GF-D8 (cell line): ENCODE results near the gene COL25A1.
"Not testable (repeated sequence)": the region's sequence is repeated elsewhere in the genome, so short reads cannot be mapped to it uniquely, and the experiment has no call there.

Source experiments
- DNase-seq: peaks from one replicate; lab custom pipeline; 2025; lab: John Stamatoyannopoulos, UW

Gene COL25A1

DNA sequence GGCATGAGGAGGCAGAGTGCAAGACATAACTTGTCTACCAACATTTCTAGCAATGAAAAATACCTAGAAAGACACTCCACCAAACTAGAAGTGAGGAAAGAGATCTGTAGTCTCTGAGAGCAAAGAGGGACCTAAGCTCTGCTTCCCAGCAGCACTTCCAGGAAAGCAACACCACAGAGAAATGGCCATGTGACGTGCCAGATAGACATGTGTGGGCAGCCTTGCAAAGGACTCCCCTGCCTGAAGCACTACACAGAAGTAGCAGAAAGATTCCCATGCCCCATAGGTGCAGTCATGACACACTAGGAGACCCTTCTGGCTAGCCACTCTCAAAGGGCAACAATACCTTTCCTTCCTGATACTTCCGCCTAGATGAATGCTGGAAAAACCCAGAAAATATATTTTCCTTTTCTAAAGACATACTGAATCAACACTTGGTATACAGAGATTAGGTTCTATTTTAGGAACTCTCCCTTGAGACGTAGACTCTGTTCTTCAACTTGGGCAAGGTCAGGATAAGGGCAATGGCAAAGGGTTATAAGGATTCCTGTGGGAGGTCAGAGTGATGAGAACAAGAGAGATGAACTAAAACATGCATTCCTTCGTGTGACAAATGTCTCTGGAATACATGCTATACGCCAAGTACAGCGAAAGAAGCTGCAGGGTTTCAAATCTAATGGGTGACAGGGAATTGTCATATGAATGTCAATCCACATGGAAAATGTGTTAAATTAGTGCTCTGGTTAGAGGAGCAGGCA is 352.1 kb downstream of the COL25A1 start:
- DNase-seq = no peak

DNA sequence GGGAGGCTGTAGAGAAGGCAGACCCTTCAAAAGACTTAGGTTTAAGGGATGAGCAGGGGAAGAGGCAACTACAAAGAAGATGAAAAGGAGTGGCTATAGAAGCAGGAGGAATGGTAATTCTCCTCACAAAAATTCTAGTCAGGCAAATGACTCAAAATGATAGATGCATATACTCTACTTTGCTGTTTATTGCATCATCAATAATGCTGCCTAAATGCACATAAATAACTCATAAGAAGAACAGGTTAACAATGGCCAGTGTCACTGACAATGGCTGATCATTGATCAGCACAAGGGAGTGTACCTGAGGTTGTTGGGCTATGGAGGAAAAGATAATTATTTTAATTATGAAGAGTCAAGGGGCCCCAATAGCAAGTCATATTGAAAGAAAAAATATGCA is 354.9 kb downstream of the COL25A1 start:
- no peak for DNase-seq

DNA sequence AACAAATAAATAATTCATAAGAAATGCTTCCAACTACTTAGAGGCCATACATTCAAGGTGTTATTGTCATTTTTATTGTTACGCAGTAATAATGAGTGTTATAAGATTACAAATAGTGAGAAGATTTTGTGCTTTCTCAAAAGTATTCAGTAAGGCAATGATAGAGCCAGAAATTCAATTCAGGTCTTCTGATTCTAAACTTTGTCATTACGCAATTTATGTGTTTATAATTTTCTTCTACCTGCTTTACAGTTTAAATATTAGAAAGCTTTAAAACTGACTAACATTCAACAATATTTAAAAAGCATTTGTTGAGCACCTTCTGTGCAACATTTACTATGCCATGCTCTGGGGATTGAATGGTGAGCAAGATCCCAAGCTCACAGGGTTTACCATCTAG is 356.2 kb downstream of the COL25A1 start:
- DNase-seq = no peak

DNA sequence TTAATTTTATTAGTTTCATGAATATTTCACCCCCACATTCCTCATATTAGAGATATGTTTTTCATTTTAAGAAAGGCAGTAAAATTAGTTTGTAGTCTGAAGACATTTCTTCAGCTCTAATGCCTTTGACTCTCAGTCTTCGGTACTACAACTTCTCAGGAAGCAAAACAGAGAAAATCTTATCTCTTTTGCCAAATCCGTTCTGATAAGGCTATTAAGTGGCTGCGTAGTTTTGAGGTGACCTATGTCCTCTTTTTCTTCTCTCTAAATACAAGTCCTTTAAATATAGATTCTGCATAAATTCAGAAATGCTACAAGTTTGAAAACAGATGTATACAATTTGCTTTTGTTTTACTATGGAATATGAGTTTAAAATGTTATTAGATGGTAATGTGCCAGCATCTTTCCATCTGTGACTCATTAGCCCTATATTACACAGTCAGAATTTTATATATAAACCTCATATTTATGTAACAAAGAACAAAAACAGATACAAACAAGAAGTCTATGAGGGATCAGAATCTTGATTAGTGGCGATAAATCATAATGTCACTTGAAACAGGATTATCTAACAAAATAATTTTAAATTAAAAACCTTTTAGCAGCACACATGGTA is 358.4 kb downstream of the COL25A1 start:
- DNase-seq = no peak

DNA sequence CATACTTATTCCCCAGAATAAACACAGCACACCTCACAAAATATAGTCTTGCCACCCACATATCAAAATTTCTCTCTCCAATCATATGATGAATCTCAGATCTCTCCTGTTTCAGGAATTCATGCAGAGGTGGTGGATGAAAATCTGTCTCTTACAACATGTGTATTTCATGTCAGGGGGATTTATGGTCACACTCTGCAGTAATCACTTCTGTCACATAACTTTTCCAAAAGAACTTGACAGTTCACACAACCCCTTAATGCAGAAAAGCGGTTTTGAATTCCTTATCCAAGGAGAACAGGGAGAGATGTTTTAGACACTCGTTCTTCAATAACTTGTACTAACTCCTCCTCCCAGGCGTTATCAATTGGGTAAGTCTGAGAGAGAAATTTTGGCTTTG is 359.1 kb downstream of the COL25A1 start:
- no peak for DNase-seq

DNA sequence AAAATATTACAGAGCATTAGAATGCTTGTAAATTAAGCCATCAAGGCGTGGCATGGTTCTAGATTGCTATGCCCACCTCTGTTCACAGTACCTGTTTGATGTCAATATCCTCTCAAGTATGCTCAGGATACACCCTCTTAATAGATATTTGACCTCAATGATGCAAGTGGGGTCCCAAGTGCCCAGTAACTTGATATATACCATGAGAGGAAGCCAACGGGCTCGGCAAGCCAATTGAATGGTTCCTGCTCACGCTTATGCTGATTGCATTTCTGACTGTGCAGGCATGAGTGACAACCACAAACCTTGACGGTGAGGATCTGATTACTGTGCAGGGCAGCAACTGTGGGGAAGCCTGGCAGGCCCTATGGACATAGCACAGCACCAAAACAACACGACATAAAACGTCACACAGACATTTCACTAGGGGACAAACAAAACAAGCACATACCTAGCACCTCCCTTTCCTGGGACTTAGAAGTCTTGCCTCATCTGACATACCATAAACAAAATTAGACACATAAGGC is 360.5 kb downstream of the COL25A1 start:
- DNase-seq = no peak

DNA sequence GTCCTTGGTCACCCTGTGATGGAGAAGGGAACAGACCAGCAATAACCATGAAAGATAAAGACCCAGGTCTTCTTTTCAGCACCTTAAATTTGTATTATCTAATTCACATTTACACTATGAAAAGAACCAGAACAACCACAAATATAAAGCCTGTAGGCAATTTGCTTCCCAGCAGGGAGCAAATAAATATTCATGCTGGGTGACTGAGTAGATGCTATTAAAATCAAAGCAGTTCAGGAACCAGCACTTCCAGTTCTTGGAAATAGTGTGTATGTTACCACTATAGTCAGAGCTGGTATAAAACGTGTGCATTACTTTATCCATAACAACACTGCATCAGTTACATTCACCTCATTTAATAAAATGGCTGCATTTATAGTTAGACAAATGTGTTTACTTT is 361.8 kb downstream of the COL25A1 start:
- no peak for DNase-seq

DNA sequence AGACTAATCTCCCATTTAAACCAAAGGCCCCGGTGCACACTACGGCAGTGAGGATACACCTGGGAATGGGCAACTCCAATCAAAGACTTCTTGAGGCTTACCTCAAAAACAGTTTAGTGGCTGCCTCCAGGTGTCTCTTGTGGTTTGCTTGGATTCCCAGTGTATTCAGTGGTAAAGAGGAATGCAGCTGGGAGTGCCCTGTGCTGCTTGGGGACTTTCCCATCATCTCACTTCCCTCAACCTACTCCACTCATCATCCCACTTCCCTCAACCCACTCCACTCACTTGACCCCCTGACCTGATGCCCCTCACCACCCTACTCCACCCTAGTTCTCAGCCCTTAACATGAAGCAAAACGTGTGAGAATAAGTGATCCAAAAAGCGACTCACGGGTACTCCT is 362.3 kb downstream of the COL25A1 start:
- DNase-seq = no peak

DNA sequence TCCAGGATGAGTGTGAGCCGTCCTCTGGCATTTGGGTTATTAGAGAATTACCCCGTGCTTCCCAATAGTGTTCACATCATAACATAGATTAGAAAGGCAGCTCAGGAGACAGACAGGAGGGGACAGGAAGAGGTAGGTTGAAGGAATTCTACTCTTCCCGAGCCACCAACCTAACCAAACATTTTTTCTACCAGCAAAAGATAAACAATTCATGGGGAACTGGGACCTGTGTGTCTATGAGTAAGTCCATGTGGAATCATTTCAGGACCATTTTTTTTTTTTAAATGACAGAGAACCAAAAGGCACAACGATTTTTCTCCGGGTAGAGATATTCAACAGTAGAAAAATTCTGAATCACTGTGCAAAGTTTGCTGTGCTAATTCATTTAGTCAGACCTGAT is 365.4 kb downstream of the COL25A1 start:
- no peak for DNase-seq

DNA sequence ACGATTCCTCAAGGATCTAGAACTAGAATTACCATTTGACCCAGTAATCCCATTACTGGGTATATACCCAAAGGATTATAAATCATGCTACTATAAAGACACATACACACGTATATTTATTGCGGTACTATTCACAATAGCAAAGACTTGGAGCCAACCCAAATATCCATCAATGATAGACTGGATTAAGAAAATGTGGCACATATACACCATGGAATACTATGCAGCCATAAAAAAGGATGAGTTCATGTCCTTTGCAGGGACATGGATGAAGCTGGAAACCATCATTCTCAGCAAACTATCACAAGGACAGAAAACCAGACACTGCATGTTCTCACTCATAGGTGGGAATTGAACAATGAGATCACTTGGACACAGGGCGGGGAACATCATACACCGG is 368.5 kb downstream of the COL25A1 start:
- not testable (repeated sequence) for DNase-seq

DNA sequence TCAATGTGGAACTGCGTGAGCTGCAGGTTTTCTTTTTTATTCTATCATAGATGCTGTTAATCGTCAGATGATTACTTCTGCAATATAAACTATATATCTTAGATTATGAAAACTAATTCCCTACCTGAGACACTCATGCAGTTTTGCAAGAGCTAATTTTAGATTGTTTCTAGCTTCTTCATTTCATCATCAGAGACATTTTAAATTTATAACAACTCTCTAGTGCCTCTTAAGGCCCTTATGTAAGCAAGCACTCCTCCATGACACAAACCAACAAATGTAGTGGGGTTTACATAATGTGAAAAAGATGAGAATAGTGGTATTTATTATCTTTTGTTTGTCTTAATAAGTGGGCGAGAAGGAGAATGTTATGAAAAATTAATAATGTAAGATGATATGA is 369.4 kb downstream of the COL25A1 start:
- no peak for DNase-seq

DNA sequence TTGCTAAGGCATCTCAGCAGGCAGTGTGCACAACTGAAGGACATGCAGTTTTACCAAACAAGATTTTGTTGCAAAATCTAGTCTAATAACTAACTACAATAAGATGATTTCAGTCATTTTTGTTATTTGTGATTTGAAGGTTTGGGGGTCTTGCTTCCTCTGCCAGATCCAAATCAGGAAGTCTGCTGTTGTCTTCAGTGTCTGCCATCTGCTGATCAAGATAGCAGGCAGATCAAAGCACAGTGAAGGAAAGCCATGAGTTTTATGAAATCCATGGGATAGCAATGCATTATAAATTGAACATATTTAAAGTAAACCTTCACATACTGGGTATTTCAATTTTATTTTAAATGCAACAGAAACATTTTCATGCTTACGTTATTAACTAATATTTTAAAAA is 370.5 kb downstream of the COL25A1 start:
- no peak for DNase-seq

DNA sequence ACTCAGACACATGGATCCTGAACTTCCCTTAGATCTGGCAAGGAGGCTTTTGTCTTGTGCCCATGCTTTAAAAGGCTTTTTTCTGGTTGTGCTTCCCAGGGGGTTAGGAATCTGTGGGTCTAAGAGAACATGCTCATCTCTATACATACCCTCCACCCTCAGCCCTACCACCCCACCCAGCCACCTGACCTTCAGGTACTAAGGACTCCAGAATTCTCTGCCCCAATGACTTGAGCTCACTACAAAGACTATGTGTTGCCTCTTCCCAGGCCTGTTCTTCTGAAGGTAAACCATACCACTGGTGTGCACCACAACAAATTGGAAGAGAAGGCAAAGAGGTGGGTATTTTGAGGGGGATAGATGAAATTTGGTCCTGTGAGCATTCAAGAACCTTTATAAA is 372.3 kb downstream of the COL25A1 start:
- DNase-seq = no peak

DNA sequence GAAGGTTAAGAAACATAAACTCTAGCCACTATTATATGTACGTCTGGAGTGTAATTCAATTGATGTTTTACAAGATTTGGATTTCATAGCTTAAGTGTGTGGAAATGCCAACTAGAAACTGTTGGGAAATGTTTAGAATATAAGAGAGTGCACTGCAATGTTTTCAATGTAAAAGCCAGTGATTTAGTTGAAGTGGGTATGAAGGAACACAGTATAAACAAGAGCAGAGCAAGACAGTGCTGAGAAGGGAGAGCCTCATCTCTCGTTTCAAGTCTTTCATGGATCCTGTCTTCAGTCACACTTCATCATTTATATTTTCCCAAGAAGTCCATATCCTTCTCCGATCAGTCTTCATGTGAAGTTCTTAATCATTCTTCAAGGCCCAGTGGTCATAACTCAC is 375.7 kb downstream of the COL25A1 start:
- DNase-seq = no peak

DNA sequence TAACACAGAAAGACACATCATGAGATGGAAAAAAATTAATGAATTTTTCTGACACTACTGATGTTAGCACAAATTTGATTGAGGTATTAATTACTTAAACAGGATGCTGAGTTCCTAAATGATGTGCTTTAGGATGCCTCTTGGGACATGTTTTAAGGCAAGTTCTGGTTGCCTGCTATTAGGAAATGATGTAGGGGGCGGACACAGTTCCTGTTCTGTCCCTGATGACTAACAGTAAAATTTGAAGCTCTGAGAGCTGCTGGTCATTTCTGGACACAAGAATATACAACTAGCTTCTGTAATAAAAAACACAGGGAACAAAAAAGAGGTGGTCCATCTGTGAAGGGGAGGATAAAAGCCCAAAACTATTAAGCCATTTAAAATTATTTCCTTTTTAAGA is 376.4 kb downstream of the COL25A1 start:
- no peak for DNase-seq

DNA sequence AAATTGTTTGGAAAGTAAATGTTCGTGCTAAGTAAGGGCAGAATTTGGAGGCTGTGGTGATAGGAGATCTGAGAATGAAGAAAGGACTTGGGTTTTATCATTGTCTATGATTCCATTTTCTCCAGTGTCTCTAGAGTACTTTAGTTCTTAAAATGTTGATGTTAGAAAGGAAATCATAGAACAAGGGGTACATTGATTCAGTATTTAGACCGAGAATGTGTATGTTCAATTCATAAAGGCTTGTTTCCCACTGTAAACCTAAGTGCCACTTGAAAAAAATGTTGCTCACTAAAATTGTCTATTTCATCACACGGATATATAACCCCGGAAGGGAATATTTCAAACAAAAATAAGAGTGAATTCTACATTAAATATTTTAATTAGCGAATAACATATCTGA is 380.3 kb downstream of the COL25A1 start:
- DNase-seq = no peak

DNA sequence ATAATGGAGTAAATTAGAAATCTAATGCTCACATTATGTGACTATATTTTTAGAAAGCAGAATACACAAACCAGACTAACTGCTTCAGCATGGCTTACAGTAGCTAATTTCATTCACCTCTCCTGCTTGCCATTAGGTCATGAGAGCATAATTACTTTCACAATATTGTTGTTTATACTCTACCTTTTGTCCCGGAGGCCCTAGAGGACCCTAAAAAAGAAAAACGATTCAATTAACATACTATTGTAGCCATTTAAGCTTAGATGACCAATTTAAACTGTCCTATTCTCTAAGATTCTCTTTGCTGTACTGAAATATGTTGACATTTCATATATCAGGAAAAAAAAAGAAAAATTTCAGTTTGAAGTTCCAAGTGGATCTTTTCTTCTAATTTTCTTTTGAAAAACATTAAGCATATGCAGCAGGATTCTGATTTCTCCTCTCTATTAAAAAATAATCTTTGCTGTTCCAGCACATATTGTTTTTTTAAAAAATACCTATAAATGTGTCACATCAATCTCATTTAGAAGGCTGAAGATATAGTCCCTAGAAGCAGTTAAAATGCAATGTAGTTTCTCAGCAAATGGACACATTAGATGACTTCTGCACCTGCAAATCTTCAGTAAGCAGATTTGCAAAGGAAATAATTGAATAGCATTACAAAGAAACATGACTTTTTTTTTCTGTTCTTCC is 381.9 kb downstream of the COL25A1 start:
- no peak for DNase-seq

DNA sequence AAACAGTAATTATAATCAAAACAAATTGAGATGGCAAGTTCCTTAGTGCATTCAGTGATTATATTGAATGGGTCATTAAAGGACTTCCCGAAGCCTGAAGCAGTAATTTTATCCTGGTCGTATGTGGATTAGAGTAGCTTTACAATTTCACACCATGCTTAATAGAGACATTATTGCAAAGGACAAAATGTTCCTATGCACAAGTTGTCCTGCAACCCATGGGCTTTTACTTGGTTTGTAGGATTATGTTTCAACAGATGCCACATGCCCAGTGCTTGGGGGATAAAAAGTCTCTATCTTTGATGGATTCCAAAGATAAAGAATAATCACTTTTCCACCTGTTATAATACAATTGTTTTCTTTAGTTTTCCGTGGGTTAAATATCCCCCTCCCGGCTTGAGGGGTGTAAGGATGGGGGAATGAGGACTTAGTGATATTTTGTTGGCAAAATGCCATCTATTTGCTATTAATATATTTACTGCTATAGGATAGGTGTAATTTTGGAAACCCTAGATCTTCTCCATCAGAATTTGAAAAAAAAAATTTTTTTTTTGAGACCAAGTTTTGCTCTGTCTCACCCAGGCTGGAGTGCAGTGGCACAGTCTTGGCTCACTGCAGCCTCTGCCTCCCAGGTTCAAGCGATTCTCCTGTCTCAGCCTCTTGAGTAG is 383.1 kb downstream of the COL25A1 start:
- no peak for DNase-seq

DNA sequence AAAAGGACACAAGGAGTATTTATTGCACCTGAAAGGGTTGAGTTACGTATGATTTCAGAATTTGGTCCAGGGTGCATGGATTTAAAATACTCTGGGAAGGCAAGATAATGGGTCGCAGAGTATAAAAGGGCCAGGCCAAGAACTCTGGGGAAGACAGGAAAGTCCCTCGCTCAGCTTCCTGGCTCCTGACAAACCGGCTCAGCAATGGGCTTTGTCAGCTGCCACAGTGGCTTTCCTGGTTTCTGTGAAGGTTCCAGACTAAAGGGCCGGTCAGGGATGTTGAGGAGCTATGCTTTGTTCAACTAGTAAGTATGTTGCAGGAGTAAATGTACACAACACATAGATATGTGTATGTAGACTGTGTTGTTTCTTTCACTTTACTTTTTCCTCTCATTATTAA is 385.2 kb downstream of the COL25A1 start:
- DNase-seq = no peak

DNA sequence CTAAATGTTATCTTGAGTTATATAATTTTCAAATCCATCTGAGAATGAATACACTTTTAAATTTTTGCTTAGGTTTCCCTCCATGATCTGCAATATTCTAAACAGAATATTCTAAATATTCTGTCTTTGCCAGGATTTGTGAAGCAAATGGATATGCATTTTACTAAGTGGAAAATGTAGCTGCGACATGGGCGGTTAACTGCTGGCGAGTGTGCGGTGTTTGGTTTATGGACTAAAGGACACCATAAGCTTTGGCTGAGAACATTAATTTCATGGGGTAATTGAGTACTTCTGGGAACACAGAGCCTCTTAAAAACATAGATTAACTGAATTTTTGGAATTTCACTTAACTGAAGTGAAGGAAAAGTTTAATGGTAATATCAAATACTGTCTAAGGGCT is 385.8 kb downstream of the COL25A1 start:
- no peak for DNase-seq

DNA sequence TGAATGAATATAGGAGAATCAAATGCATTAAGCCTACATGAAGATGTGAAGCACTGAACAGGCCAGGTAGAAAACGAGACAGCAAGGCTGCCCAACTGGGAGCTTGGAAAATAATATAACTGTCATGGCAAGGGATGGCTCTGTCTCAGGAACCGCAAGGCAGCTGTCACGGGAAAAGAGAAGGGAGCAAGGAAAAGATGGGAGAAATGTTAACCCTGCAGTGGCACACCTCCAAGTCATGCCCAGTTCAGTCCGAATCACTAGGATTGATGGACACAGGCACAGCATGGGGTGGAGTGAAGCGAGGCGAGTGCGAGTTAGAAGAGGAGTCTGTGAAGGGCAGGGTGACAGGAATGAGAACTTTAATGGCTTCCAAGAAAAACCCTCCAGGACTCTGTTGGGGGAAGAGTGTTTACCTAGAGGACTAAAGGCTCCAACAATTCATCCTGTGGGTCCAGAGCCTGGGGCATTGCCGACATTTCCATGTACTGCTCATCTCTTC is 395.5 kb downstream of the COL25A1 start:
- no peak for DNase-seq

DNA sequence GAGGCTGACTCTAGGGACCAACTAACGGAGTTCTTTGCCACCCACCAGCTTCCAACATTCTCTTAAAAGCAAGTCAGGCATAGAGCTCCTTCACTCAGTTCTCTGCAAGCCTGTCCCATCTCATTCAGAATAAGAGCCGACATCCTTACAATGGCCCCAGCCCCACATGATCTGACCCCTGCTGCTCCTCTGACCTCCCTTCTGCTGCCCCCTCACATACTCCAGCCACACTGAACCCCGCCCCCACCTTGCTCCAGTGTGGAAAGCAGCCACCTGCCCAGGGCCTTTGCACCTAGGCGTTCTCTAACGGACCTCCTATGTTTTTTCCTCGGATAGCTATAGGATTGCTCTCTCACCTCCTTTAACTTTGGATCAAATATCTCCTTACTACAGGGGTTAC is 396.5 kb downstream of the COL25A1 start:
- DNase-seq = no peak
